ENCODE data around the gene DOHH. TPM values are rescaled to one million over a fixed set of nuclear protein-coding genes. Genes with fewer than 3 reads are reported as not detected.

Gene DOHH
- total and polyA plus RNA-seq, 10 donors = 6.6 to 16.8 (median 10.7) TPM

- intact Hi-C loops (cut with DNase I; ENCODE audit: low total_unique reads) = no loop called here
- Histone ChIP-seq H3K36me3 (peaks cover 0 to 85% (median 43%) of the 10 kb centered on the region in 6 donors), H3K27ac (peak overlapping the region in 2 of 8 donors; percentile 26 to 42), H3K27me3 (replicated peaks in 1 of 7) (no peaks in the 10 kb centered on the region), H3K9me3 (peaks cover 0 to 5% (median 0%) of the 10 kb centered on the region in 8 donors), H3K4me3 (no peak overlapping the region), H3K4me1 (peaks cover 0 to 25% (median 12%) of the 10 kb centered on the region in 6 donors)
- DNase-seq = no peak
- WGBS, 5 donors = 81 to 90% (median 87%) methylated on average over 22 to 25 of the region's 25 CpGs
- TF ChIP-seq CTCF (IDR thresholded peaks at IDR 0.05 in 8 of 11, conservative IDR thresholded peaks at IDR 0.05 in 3 of 11) = no peak
- peak in 1 of 3 donors; percentile 15 for TF ChIP-seq POLR2AphosphoS5 (IDR thresholded peaks at IDR 0.05)
Measured at GRCh38 chr19:3538258-3538929, 37.9 kb upstream of the DOHH start.

DNA sequence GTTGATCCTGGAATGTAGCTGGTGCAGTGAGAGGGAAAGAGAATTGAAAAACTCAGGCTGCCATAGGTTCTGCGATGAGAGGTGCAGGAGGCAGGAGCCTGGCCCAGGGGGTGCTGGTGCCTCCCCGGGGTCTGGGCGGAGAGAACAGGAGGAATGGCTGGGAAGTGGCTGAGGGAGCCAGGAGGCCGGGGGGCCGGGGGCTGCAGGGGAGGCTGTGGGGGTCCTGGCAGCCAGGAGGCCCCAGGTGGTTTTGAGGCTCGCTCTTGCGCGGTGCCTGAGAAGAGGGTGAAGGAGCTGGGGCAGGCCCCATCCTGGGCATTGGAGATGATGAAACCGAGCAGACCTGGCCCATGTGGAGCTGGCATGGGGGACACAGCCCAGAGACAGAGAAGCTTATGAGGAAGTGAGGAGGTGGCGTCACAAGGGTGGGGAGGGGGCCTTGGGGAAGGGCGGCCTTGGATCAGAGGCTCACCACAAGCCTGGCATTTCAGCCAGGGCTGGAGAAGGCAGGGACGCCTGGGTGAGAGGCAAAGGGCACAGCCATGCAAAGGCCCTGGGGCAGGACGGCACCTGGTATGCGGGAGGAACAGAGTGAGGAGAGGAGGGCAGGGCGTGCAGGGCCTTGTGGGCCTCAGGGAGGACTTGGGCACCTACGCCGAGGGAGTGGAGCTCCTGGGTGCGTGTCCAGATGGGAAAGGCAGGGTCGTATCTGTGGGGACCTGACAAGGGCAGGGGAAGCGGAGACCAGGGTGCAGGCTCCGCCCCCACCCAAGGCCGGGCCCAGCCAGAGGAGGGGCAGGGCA lies 37.2 kb upstream of the DOHH start:
- no peak for DNase-seq
- 72 to 81% (median 79%) methylated on average over 21 to 22 of the region's 22 CpGs for WGBS, 5 donors
- Histone ChIP-seq H3K27me3 (replicated peaks in 1 of 7) (no peaks in the 10 kb centered on the region), H3K4me1 (peaks cover 0 to 25% (median 12%) of the 10 kb centered on the region in 6 donors), H3K4me3 (no peak overlapping the region), H3K36me3 (peaks cover 0 to 85% (median 48%) of the 10 kb centered on the region in 6 donors), H3K27ac (peak overlapping the region in 6 of 8 donors; percentile 8 to 54 (median 32)), H3K9me3 (peaks cover 0 to 5% (median 0%) of the 10 kb centered on the region in 8 donors)
- intact Hi-C loops (cut with DNase I; ENCODE audit: low total_unique reads) = no loop called here
- TF ChIP-seq POLR2A (IDR thresholded peaks at IDR 0.05) = no peak
- TF ChIP-seq POLR2AphosphoS5 (IDR thresholded peaks at IDR 0.05) = peak; percentile 54 to 77 (median 55)

DNA sequence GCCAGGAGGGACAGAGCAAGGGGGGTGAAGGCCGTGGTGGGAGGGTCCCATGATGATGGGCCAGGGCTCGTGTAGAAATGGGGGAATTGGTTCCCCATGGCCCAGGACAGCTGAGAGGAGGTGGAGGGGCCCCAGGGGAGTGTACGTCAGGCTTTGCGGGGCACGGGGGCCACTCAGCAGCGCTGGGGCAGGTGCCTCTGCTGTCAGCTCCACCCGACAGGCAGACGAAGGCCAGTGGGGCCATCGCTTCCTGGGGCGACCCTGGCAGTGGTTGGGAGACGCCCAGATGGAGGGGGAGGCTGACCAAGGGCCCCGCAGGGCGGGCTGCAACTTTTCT lies 36.6 kb upstream of the DOHH start:
- H3K27me3 ChIP-seq (replicated peaks in 1 of 7) = no peaks in the 10 kb centered on the region
- no peak for DNase-seq
- intact Hi-C loops (cut with DNase I; ENCODE audit: low total_unique reads) = no loop called here
- no peak overlapping the region for H3K4me3 ChIP-seq
- 53 to 71% (median 66%) methylated on average over 10 to 13 of the region's 13 CpGs for WGBS, 5 donors
- H3K27ac ChIP-seq = peak overlapping the region in 6 of 8 donors; percentile 13 to 54 (median 35)
- no peak for TF ChIP-seq CTCF (IDR thresholded peaks at IDR 0.05 in 8 of 11, conservative IDR thresholded peaks at IDR 0.05 in 3 of 11)
- TF ChIP-seq POLR2AphosphoS5 (IDR thresholded peaks at IDR 0.05) = peak in 2 of 3 donors; percentile 27 to 45
- peaks cover 0 to 5% (median 0%) of the 10 kb centered on the region in 8 donors for H3K9me3 ChIP-seq
- peaks cover 0 to 85% (median 51%) of the 10 kb centered on the region in 6 donors for H3K36me3 ChIP-seq
- H3K4me1 ChIP-seq = peaks cover 0 to 25% (median 12%) of the 10 kb centered on the region in 6 donors

DNA sequence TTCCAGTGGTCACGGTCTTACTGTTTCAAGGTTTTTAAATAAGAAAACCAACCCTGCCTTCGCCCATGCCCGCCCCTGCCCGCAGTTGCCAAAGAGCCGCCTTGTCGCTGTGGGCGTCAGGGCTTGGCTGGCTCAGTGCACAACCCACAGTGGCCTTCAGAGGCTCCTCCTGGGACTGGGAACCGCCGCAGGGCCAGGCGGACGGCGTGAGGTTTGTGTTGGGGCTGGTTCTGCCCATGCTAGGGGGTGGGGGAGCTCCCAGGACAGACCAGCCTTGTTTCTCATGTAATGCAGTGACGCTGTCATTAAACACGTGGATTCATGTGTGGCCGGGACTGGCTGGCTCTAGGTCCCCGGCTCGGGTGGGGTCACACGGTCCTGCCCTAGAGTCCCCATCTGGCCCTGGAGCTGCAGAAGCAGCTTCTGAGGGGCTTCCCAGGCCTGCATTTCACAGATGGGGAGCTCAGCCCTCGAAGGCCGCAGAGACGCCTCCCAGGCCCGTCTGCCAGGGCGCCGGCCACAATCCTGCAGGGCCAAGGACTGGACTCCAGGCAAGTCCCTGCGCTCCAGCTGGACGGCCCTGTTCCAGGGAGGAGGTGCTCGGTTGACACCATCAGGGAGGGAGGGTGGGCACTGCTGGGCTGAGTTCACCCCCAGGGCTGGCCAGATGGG lies 36.1 kb upstream of the DOHH start:
- Histone ChIP-seq H3K27me3 (replicated peaks in 1 of 7) (no peaks in the 10 kb centered on the region), H3K4me1 (peaks cover 0 to 25% (median 12%) of the 10 kb centered on the region in 6 donors), H3K4me3 (no peak overlapping the region), H3K36me3 (peaks cover 0 to 85% (median 55%) of the 10 kb centered on the region in 6 donors), H3K27ac (peak overlapping the region in 6 of 8 donors; percentile 13 to 54 (median 35)), H3K9me3 (peaks cover 0 to 5% (median 0%) of the 10 kb centered on the region in 8 donors)
- intact Hi-C loops (cut with DNase I; ENCODE audit: low total_unique reads) = no loop called here
- DNase-seq = no peak
- WGBS, 5 donors = 67 to 81% (median 72%) methylated on average over 9 to 27 of the region's 27 CpGs
- TF ChIP-seq POLR2AphosphoS5 (IDR thresholded peaks at IDR 0.05) (peak; percentile 12 to 63 (median 44)), CTCF (IDR thresholded peaks at IDR 0.05 in 8 of 11, conservative IDR thresholded peaks at IDR 0.05 in 3 of 11) (no peak), POLR2A (IDR thresholded peaks at IDR 0.05) (no peak)
